Trophoblast cell (in vitro differentiated cells and primary cell): ENCODE results near the gene COQ9.

Experiments
- DNase-seq, 2 donors: peaks; one replicate each; pipeline ENCODE4 v3.0.0-alpha.2; 2016
- H2AFZ ChIP-seq: 2 replicates; pipeline ENCODE4 v1.6.1; 2013; ENCODE audit warnings: low read length, moderate library complexity, mild to moderate bottlenecking; ENCODE audit not compliant: insufficient read depth, poor library complexity
- H2AK5ac ChIP-seq: 2 replicates; pipeline ENCODE4 v1.6.1; 2013; ENCODE audit warnings: mild to moderate bottlenecking, low read length
- H2BK120ac ChIP-seq: 2 replicates; pipeline ENCODE4 v1.6.1; 2013; ENCODE audit warnings: low read length, mild to moderate bottlenecking, moderate library complexity; ENCODE audit not compliant: insufficient read depth, poor library complexity
- H2BK12ac ChIP-seq: 2 replicates; pipeline ENCODE4 v1.6.1; 2013; ENCODE audit warnings: mild to moderate bottlenecking, low read length, moderate library complexity
- H2BK5ac ChIP-seq: 2 replicates; pipeline ENCODE4 v1.6.1; 2013; ENCODE audit warnings: low read length, low read depth, moderate library complexity, mild to moderate bottlenecking; ENCODE audit not compliant: poor library complexity
- H3K14ac ChIP-seq: 2 replicates; pipeline ENCODE4 v1.6.1; 2013; ENCODE audit warnings: mild to moderate bottlenecking, low read length
- H3K18ac ChIP-seq: 2 replicates; pipeline ENCODE4 v1.6.1; 2013; ENCODE audit warnings: mild to moderate bottlenecking, low read length
- H3K23ac ChIP-seq: 2 replicates; pipeline ENCODE4 v1.6.1; 2013; ENCODE audit warnings: low read length
- H3K27ac ChIP-seq: 2 replicates; pipeline ENCODE4 v1.5.1; 2013; ENCODE audit warnings: low read depth, mild to moderate bottlenecking, inconsistent platforms, low read length, moderate library complexity
- H3K27me3 ChIP-seq: 2 replicates; pipeline ENCODE4 v1.6.1; 2013; ENCODE audit warnings: inconsistent platforms, mild to moderate bottlenecking, low read length, moderate library complexity; ENCODE audit not compliant: insufficient read depth
- H3K36me3 ChIP-seq, 2 experiments: 1 replicate in 1 of 2; 2 replicates in 1 of 2; pipeline ENCODE4 v1.6.1; 2013; ENCODE audit warnings: low read length in 2 of 2, mild to moderate bottlenecking in 2 of 2, moderate library complexity in 1 of 2; ENCODE audit not compliant: insufficient read depth in 2 of 2, control insufficient read depth in 1 of 2
- H3K4ac ChIP-seq: 2 replicates; pipeline ENCODE4 v1.6.1; 2013; ENCODE audit warnings: low read depth, mild to moderate bottlenecking, low read length, moderate library complexity
- H3K4me1 ChIP-seq, 2 experiments: 1 replicate in 1 of 2; 2 replicates in 1 of 2; pipeline ENCODE4 v1.6.1; 2013; ENCODE audit warnings: low read length in 2 of 2, mild to moderate bottlenecking in 2 of 2, moderate library complexity in 1 of 2; ENCODE audit not compliant: insufficient read depth in 2 of 2, control insufficient read depth in 1 of 2
- H3K4me2 ChIP-seq: 2 replicates; pipeline ENCODE4 v1.6.1; 2013; ENCODE audit warnings: inconsistent platforms, mild to moderate bottlenecking, low read length, moderate library complexity
- H3K4me3 ChIP-seq: 2 replicates; pipeline ENCODE4 v1.5.1; 2013; ENCODE audit warnings: mild to moderate bottlenecking, low read depth, low read length, inconsistent platforms
- H3K79me1 ChIP-seq: one replicate; pipeline ENCODE4 v1.6.1; 2013; ENCODE audit warnings: low read length
- H3K79me2 ChIP-seq: 2 replicates; pipeline ENCODE4 v1.6.1; 2013; ENCODE audit warnings: low read length, mild to moderate bottlenecking; ENCODE audit not compliant: control insufficient read depth, insufficient read depth, poor library complexity
- H3K9ac ChIP-seq: 2 replicates; pipeline ENCODE4 v1.6.1; 2013; ENCODE audit warnings: mild to moderate bottlenecking, low read length
- H3K9me3 ChIP-seq: 2 replicates; pipeline ENCODE4 v1.6.1; 2013; ENCODE audit warnings: low read depth, mild to moderate bottlenecking, control low read depth, inconsistent platforms, low read length; ENCODE audit not compliant: insufficient read depth
- H4K12ac ChIP-seq: 2 replicates; pipeline ENCODE4 v1.6.1; 2013; ENCODE audit warnings: low read depth, mild to moderate bottlenecking, low read length, moderate library complexity
- H4K8ac ChIP-seq: 2 replicates; pipeline ENCODE4 v1.6.1; 2013; ENCODE audit warnings: low read depth, mild to moderate bottlenecking, low read length, moderate library complexity
- H4K91ac ChIP-seq: one replicate; pipeline ENCODE4 v1.6.1; 2013; ENCODE audit warnings: low read depth, mild to moderate bottlenecking, low read length, moderate library complexity
- WGBS: extraction: QIAGEN DNeasy Blood & Tissue Kit; methylation state at CpG from one replicate; pipeline ENCODE4 v1.1.7; 2013; ENCODE audit warnings: missing lambda C conversion rate; ENCODE audit not compliant: insufficient read length, insufficient coverage; ENCODE audit errors: extremely low coverage; 5-methylcytosine and 5-hydroxymethylcytosine counted together

Gene COQ9

DNA sequence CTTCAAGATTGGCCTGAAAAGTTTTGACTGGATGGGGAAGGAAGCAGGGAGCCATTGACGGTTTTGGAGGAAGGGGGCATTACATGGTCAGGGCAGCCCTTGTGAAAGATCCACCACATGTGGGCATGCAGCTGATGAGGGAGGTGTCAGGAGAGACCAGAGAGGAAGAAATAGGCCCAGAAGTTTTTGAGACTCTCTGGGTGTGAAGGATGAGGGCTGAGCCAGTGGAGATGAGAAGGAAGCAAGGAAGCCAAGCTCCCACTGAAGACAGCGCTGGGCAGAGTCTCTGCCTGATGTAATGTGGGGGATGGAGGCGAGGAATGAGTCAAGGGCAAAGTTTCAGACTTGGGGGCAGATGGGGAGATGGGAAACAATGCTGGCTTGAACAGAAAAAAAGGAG, 42.2 kb upstream of the COQ9 start:
- Histone ChIP-seq H3K79me1 (no peaks in the 10 kb centered on the region), H3K23ac (no peak overlapping the region), H3K4me2 (no peak overlapping the region), H4K8ac (no peak overlapping the region), H3K36me3 (no peaks in the 10 kb centered on the region), H2BK120ac (no peak overlapping the region), H3K27me3 (no peaks in the 10 kb centered on the region), H2AFZ (no peak overlapping the region), H3K4me3 (no peak overlapping the region), H2AK5ac (no peak overlapping the region), H2BK5ac (no peak overlapping the region), H4K12ac (no peak overlapping the region), H3K79me2 (no peaks in the 10 kb centered on the region), H3K9me3 (no peaks in the 10 kb centered on the region), H3K9ac (no peak overlapping the region), H2BK12ac (no peak overlapping the region), H3K14ac (no peak overlapping the region), H3K27ac (no peak overlapping the region), H3K4ac (no peak overlapping the region), H4K91ac (no peak overlapping the region), H3K4me1 (peaks cover 0 to 2% of the 10 kb centered on the region in 2 experiments), H3K18ac (no peak overlapping the region)
- no peak for DNase-seq
- no CpG with 5 or more reads among the region's 3 CpGs for WGBS

DNA sequence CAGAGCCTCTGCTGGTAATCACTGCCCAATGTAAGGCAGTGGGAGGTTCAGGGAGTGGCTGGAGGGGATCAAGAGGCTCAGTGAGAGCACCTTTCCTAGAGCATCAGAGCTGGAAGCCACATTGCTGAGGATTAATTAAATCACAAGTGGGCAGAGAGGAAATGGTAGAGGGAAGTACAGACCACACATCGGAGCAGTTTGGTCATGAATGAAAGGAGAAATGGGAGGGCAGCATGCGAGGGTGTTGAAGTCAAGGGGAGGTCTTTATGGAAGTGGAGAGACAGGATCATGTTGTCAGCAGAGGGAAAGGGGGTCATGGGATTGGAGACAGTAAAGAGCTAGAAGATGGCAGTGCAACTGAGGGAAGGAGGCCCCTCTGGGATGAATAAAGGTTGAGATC, 40.4 kb upstream of the COQ9 start:
- no peak overlapping the region for H3K18ac ChIP-seq

DNA sequence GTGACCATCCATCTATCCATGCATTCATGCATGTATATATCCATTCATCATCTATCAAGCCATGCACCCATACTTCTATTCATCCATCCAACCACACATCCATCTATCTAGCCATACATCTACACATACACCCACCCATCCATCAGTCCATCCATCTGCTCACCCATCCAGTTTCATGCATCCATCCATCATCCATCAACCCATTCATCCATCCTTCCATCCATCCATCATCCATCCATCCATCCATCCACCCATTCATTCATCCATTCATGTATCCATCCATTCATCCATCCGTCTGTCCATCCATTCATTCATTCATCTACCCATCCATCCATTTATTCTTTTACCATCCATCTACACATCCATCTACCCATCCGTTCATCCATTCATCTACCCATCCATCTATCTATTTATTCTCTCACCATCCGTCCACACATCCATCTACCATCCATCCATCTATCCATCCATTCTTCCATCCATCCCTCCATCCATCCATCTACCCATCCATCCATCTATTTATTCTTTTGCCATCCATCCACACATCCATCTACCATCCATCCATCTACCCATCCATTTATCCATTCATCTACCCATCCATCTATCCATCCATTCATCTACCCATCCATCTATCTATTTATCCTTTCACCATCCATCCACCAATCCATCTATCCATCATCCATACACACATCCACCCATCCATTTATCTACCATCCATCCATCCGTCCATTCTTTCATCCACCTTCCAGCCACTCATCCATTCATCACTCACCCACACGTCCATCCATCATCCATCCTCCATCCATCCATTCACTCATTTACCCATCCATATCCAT, 39.5 kb upstream of the COQ9 start:
- H4K8ac ChIP-seq = no peak overlapping the region
- H2AFZ ChIP-seq = no peak overlapping the region
- no peak overlapping the region for H2BK120ac ChIP-seq
- no peak overlapping the region for H3K18ac ChIP-seq
- H3K27ac ChIP-seq = no peak overlapping the region
- peaks cover 0 to 4% of the 10 kb centered on the region in 2 experiments for H3K4me1 ChIP-seq
- H3K79me2 ChIP-seq = no peaks in the 10 kb centered on the region
- H3K4me3 ChIP-seq = no peak overlapping the region
- no peak overlapping the region for H3K4me2 ChIP-seq
- H2BK12ac ChIP-seq = no peak overlapping the region
- no peak overlapping the region for H4K91ac ChIP-seq
- no peak for DNase-seq
- no peak overlapping the region for H3K9ac ChIP-seq
- no peak overlapping the region for H2AK5ac ChIP-seq
- H3K14ac ChIP-seq = no peak overlapping the region
- WGBS = 99% methylated on average over 4 of the region's 5 CpGs
- H3K36me3 ChIP-seq = no peaks in the 10 kb centered on the region
- peaks cover 2% of the 10 kb centered on the region for H3K9me3 ChIP-seq
- no peaks in the 10 kb centered on the region for H3K79me1 ChIP-seq
- no peak overlapping the region for H4K12ac ChIP-seq
- no peak overlapping the region for H2BK5ac ChIP-seq
- no peak overlapping the region for H3K4ac ChIP-seq
- H3K23ac ChIP-seq = no peak overlapping the region
- H3K27me3 ChIP-seq = no peaks in the 10 kb centered on the region

More for the DNA sequence above, 40.4 kb upstream of the COQ9 start:
- Histone ChIP-seq H4K12ac (no peak overlapping the region), H4K91ac (no peak overlapping the region), H2AK5ac (no peak overlapping the region), H3K23ac (no peak overlapping the region), H3K79me2 (no peaks in the 10 kb centered on the region), H3K36me3 (no peaks in the 10 kb centered on the region), H3K4me2 (no peak overlapping the region), H2BK120ac (no peak overlapping the region), H3K27ac (no peak overlapping the region), H2BK5ac (no peak overlapping the region), H4K8ac (no peak overlapping the region), H3K27me3 (no peaks in the 10 kb centered on the region), H2BK12ac (no peak overlapping the region), H3K9ac (no peak overlapping the region), H3K4me1 (peaks cover 0 to 4% of the 10 kb centered on the region in 2 experiments), H2AFZ (no peak overlapping the region), H3K9me3 (peaks cover 2% of the 10 kb centered on the region), H3K4me3 (no peak overlapping the region), H3K14ac (no peak overlapping the region), H3K4ac (no peak overlapping the region), H3K79me1 (no peaks in the 10 kb centered on the region)
- no peak for DNase-seq
- no CpG with 5 or more reads among the region's 2 CpGs for WGBS

DNA sequence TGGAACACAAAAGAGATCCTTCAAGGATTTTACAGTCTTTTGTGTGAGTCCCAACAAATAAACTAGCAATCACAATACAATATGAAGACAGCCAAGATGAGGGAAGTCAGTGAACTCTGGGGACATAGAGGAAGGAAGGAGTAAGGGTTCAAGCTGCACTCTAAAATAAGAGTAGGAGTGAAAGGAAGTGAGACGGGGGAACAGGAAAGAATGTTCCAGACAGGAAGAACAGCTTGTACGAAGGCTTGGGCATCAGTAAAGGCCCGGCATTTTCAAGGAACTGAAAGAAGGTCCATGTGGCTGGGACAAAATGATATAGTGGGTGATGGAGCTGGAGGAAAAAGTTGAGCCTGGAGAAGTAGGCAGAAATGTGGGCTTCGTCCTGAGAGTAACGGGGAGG, 38.2 kb upstream of the COQ9 start:
- Histone ChIP-seq H4K8ac (no peak overlapping the region), H3K79me2 (no peaks in the 10 kb centered on the region), H3K9ac (no peak overlapping the region), H4K12ac (no peak overlapping the region), H3K4me3 (no peak overlapping the region), H3K14ac (no peak overlapping the region), H3K9me3 (peaks cover 2% of the 10 kb centered on the region), H4K91ac (no peak overlapping the region), H3K79me1 (no peaks in the 10 kb centered on the region), H2BK120ac (no peak overlapping the region), H3K23ac (no peak overlapping the region), H2BK5ac (no peak overlapping the region), H3K4ac (no peak overlapping the region), H3K4me1 (peaks cover 0 to 4% of the 10 kb centered on the region in 2 experiments), H2AFZ (no peak overlapping the region), H3K27ac (no peak overlapping the region), H2AK5ac (no peak overlapping the region), H3K18ac (no peak overlapping the region), H3K4me2 (no peak overlapping the region), H3K36me3 (no peaks in the 10 kb centered on the region), H2BK12ac (no peak overlapping the region), H3K27me3 (no peaks in the 10 kb centered on the region)
- no peak for DNase-seq
- WGBS = no CpG with 5 or more reads among the region's 5 CpGs
